Testis (tissue), 2 donors: ENCODE measurements around the gene YEATS2.

ENCODE experiments used
- POLR2A ChIP-seq: fragments of 450-650 bp; IDR thresholded peaks from one replicate; pipeline ENCODE4 v1.6.1; 2017; ENCODE audit warnings: antibody characterized with exemption, mild to moderate bottlenecking, moderate library complexity
- TF ChIP-seq, protein P1 (sequence below), 3 experiments: fragments of 450-650 bp in 2 of 3; fragments of 200-600 bp in 1 of 3; sonication (generic) in 1 of 3; IDR thresholded peaks; one replicate each; pipeline ENCODE4 v1.5.1; 2016 to 2019; ENCODE audit warnings: antibody characterized with exemption in 3 of 3, mild to moderate bottlenecking in 2 of 3, moderate library complexity in 1 of 3

DNA sequence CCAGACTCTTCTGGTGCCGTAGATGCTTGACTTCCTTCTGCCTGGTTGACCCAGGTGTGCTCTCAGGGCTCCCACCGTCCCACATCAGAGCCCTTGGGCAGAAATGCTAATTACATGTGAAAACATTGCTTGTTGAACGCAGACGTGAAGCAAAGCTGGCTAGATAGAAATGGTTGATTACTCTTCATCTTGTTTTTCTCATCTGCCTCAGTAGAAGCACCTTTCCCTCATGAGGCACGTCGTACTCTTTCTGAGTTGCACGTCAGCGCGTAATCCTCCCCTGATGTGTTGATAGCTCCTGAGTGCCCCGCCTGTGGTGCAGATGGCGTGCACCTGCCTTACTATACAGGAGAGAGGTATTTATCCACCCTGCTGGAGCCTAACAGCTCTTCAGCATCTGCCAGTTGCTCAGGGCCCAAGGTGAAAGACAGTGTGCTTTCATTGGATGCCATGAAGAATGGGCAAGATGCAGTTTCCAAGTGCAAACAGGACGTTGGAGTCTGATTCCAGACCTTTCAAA is 109.7 kb downstream of the YEATS2 start:
- TF ChIP-seq, protein P1, sequence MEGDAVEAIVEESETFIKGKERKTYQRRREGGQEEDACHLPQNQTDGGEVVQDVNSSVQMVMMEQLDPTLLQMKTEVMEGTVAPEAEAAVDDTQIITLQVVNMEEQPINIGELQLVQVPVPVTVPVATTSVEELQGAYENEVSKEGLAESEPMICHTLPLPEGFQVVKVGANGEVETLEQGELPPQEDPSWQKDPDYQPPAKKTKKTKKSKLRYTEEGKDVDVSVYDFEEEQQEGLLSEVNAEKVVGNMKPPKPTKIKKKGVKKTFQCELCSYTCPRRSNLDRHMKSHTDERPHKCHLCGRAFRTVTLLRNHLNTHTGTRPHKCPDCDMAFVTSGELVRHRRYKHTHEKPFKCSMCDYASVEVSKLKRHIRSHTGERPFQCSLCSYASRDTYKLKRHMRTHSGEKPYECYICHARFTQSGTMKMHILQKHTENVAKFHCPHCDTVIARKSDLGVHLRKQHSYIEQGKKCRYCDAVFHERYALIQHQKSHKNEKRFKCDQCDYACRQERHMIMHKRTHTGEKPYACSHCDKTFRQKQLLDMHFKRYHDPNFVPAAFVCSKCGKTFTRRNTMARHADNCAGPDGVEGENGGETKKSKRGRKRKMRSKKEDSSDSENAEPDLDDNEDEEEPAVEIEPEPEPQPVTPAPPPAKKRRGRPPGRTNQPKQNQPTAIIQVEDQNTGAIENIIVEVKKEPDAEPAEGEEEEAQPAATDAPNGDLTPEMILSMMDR (IDR thresholded peaks at IDR 0.05) = no peak
- no peak for TF ChIP-seq POLR2A
